Cerebellar cortex (tissue), 1 donor: ENCODE measurements around the gene ADGRD1.

Source experiments
- DNase-seq: peaks from one replicate; pipeline ENCODE4 v3.0.0-alpha.2; 2015; ENCODE audit warnings: low spot score

The ADGRD1 gene

GRCh38 chr12:131025234-131025633, 71.5 kb downstream of the ADGRD1 start:
- DNase-seq = no peak

- no peak for DNase-seq
These were observed 72.4 kb downstream of the ADGRD1 start for GRCh38 chr12:131025939-131026702.

- DNase-seq = no peak
These were observed 73.0 kb downstream of the ADGRD1 start for GRCh38 chr12:131026754-131027153.

GRCh38 chr12:131027264-131027663, 73.6 kb downstream of the ADGRD1 start:
- DNase-seq = no peak

GRCh38 chr12:131027876-131028586, 74.3 kb downstream of the ADGRD1 start:
- DNase-seq = no peak

- DNase-seq = no peak
These were observed 75.1 kb downstream of the ADGRD1 start for GRCh38 chr12:131028587-131029338.

GRCh38 chr12:131030472-131031328, 77.0 kb downstream of the ADGRD1 start:
- DNase-seq = no peak

GRCh38 chr12:131032082-131032750, 78.5 kb downstream of the ADGRD1 start:
- DNase-seq = no peak

GRCh38 chr12:131033486-131033885, 79.8 kb downstream of the ADGRD1 start:
- DNase-seq = no peak

- no peak for DNase-seq
These were observed 80.3 kb downstream of the ADGRD1 start for GRCh38 chr12:131033886-131034482.

GRCh38 chr12:131034631-131035244, 81.0 kb downstream of the ADGRD1 start:
- no peak for DNase-seq

GRCh38 chr12:131035245-131035681, 81.6 kb downstream of the ADGRD1 start:
- no peak for DNase-seq

- no peak for DNase-seq
These were observed 84.5 kb downstream of the ADGRD1 start for GRCh38 chr12:131038159-131038558.

- DNase-seq = no peak
These were observed 85.5 kb downstream of the ADGRD1 start for GRCh38 chr12:131038961-131039950.

- no peak for DNase-seq
These were observed 86.8 kb downstream of the ADGRD1 start for GRCh38 chr12:131040491-131040890.

- DNase-seq = no peak
These were observed 87.7 kb downstream of the ADGRD1 start for GRCh38 chr12:131041216-131041967.

GRCh38 chr12:131041968-131042833, 88.5 kb downstream of the ADGRD1 start:
- DNase-seq = no peak
